Ovary (tissue), 3 donors: Measurements from ENCODE around the gene ATG2A.

Source experiments
- CTCF ChIP-seq, 3 donors: fragments of 450-650 bp in 2 of 3; fragments of 200-600 bp in 1 of 3; IDR thresholded peaks; one replicate each; pipeline versions ENCODE4 v1.5.1 to v1.8.0; 2016 to 2022; ENCODE audit warnings: antibody characterized with exemption in 3 of 3, mild to moderate bottlenecking in 1 of 3
- POLR2A ChIP-seq: fragments of 450-650 bp; IDR thresholded peaks from one replicate; pipeline ENCODE4 v1.6.1; 2017; ENCODE audit warnings: antibody characterized with exemption, mild to moderate bottlenecking, moderate library complexity
- donor health status: DM: no; HTN: no; CAD: no.

GRCh38 chr11:64849598-64850356, 67.2 kb downstream of the ATG2A start:
- no peak for TF ChIP-seq CTCF (IDR thresholded peaks at IDR 0.05)
- no peak for TF ChIP-seq POLR2A
